ENCODE measurements around the gene IFRD2.
"Not testable (repeated sequence)": the region's sequence is repeated elsewhere in the genome, so short reads cannot be mapped to it uniquely, and the experiment has no call there.

Gene IFRD2

DNA sequence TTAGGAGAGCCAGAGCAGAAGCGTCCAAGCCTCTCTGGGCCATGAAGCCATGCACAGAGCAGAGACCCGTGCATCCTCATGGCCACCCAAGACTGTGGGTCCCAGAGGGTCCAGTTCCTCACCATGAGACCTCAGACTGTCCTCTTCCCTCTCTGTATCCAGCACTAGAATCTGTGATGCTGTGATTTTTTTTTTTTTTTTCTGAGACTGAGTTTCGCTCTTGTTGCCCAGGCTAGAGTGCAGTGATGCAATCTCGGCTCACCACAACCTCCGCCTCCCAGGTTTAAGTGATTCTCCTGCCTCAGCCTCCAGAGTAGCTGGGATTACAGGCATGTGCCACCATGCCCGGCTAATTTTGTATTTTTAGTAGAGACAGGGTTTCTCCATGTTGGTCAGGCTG is 47.4 kb downstream of the IFRD2 start:
- not testable (repeated sequence) for DNase-seq

- no peak for DNase-seq
These were observed 48.7 kb downstream of the IFRD2 start for GRCh38 chr3:50243543-50243895.

- DNase-seq = peak; percentile 61
These were observed 49.2 kb downstream of the IFRD2 start for GRCh38 chr3:50242851-50243542.

GRCh38 chr3:50242381-50242770 is 49.9 kb downstream of the IFRD2 start:
- DNase-seq = peak; percentile 63

GRCh38 chr3:50241713-50242380 is 50.4 kb downstream of the IFRD2 start:
- peak; percentile 26 for DNase-seq

DNA sequence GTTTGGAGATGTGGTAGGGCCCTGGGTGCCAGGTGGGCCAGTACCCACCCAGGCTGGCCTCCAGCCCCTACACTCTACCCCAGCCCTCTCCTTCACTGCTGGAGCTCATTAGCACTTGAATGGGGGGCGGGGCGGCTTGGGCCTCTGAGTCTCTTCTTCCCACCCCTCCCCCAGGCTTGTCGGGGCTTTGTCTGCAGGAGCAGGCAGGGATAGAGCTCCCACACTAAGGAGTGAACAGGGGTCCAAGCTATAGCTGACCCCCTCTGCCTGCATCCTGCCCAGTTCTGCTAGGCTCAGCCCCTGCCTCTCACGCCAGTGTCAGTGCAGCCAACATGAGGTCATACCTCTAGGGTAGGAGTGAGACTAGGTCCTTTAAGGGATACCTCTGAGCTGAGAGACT is 51.1 kb downstream of the IFRD2 start:
- no peak for DNase-seq

- DNase-seq = no peak
These were observed 52.6 kb downstream of the IFRD2 start for GRCh38 chr3:50239649-50240048.

DNA sequence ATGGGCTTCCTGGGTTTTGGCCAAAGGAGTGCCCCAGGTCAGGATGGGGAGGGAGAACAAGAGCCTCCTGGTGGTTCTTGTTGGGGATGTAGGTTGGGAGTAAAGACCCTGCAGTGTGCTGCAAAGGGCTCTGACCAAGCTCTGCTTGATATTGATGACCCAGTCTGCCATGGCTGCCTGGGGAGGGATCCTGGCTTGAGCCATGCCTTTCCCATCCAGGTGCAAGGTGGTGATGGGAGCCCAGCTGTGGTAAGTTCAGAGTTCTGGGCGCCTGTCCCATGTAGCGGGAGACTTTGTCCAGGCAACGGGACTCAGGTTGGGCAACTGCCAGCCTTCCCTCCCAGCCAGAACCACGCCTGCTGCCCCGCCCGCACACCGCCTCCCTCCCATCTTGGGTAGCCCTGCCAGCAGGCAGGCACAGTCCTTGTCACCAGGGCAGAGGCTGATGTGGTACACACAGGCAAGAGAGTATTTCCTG is 53.6 kb downstream of the IFRD2 start:
- peak; percentile 52 for DNase-seq

DNA sequence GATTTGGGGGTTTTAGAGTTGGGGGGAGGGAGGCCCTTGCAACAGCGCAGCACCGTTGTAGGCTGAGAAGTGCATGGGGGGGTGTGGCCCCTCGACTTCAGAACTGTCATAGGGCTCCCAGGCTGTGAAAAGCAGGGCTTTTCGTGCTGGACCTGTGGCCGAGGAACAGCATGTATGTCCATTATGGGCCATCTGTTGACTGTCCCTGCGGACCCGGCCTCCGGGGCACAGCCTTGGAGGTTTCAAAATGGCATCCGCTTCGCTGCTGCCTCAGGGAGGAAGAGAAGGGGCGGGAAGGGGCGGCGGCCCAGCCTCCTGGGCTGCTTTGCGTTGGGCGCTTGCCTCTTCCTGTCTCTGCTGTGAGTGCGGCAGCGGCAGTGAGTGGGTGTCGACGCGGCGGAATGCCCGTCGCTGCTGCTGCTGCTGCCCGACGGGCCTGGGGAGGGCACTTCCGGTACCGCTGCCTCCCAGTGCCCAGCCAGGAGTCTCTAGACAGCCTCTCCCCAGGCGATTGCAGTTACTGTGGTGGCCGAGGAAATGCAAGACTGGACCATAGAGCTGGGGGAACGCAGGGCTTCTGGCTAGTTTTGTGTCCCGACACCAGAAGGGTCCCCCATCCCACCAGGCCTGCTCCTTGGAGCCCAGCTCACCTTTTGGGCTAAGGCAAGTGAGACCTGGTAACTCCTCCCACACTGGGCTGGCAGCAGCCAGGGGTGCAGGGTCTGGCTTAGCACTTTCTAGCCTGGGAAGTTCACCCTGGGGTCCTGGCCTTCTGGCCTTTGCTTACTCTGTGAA is 54.3 kb downstream of the IFRD2 start:
- DNase-seq = peak; percentile 95

Measured in activated CD4-positive, alpha-beta T cell treated with anti-CD3 and anti-CD28 coated beads, Interleukin-10, Interleukin-2, amounts not matched to agents 100 ng/mL and 50 ng/mL, durations not matched to agents 16 hours and 8 hours (primary cell).